ENCODE measurements around the gene LBH. TPM values are rescaled to one million over a fixed set of nuclear protein-coding genes. Genes with fewer than 3 reads are reported as not detected.

LBH gene
- total and polyA plus RNA-seq, 2 experiments from 2014 or later: 54.1 to 75.9 TPM

DNA sequence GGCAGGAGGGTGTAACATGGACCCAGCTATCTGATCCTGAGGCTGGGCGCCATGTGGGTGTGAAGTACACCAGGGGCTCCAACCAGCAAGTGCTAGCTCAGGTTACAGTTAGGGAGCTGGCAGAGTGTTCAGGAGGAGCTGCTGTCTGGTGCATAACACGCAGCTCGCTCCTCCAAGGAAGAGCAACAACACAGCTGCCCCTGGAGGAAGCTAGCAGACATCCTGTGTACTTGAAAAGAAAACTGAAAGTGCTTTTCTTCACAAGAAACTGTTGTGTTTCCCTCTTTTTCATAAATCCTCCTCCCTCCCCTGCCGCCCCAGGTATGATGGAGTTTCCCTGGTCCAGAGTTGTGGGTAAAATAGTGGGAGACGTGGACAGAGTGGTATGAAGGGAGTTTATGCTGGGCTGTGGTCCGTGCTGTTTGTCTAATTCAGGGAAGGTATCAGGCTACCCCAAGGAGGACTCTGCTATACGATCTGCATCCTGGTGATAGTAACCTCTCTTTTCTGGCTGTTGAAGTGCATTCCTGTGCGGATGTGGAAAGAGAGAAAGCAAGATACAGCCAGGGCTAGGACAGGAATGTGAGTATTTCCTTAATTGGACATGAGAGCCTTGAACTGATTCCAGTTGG is 6.1 kb upstream of the LBH start:
- peak; percentile 69 for DNase-seq (ENCODE audit: low spot score)
- Histone ChIP-seq H2AFZ (peak overlapping the region; percentile 3), H3K9me3 (ENCODE audit: low read depth) (no peaks in the 10 kb centered on the region), H3K4me3 (no peak overlapping the region), H3K27ac (peak overlapping the region; percentile 91), H3K4me1 (ENCODE audit: insufficient read depth) (peaks cover 6% of the 10 kb centered on the region), H4K20me1 (ENCODE audit: insufficient read depth, poor library complexity, severe bottlenecking) (no peaks in the 10 kb centered on the region), H3K4me2 (peak overlapping the region; percentile 68), H3K27me3 (no peaks in the 10 kb centered on the region), H3K9me2 (replicated peaks; ENCODE audit: insufficient read depth) (no peaks in the 10 kb centered on the region), H3K79me2 (no peaks in the 10 kb centered on the region), H3K36me3 (replicated peaks; ENCODE audit: insufficient read depth, low read depth) (no peaks in the 10 kb centered on the region)
- TF ChIP-seq CTCF (IDR thresholded peaks at IDR 0.05; ENCODE audit: poor library complexity) (peak; percentile 3), EZH2 (IDR thresholded peaks at IDR 0.05; ENCODE audit: borderline replicate concordance) (no peak)
- WGBS (ENCODE audit: low lambda C conversion rate, missing lambda C conversion rate): 51% methylated on average over 8 of the region's 8 CpGs

GRCh38 chr2:30226144-30227032 is 4.9 kb upstream of the LBH start:
- Histone ChIP-seq H3K9me3 (ENCODE audit: low read depth) (no peaks in the 10 kb centered on the region), H3K36me3 (replicated peaks; ENCODE audit: insufficient read depth, low read depth) (no peaks in the 10 kb centered on the region), H3K27ac (peak overlapping the region; percentile 91), H3K27me3 (no peaks in the 10 kb centered on the region), H3K4me1 (ENCODE audit: insufficient read depth) (peaks cover 6% of the 10 kb centered on the region), H3K4me3 (no peak overlapping the region), H3K79me2 (no peaks in the 10 kb centered on the region), H3K4me2 (peak overlapping the region; percentile 68), H3K9me2 (replicated peaks; ENCODE audit: insufficient read depth) (no peaks in the 10 kb centered on the region), H4K20me1 (ENCODE audit: insufficient read depth, poor library complexity, severe bottlenecking) (no peaks in the 10 kb centered on the region), H2AFZ (no peak overlapping the region)
- 78% methylated on average over 10 of the region's 10 CpGs for WGBS (ENCODE audit: low lambda C conversion rate, missing lambda C conversion rate)
- TF ChIP-seq CTCF (IDR thresholded peaks at IDR 0.05; ENCODE audit: poor library complexity) (no peak), EZH2phosphoT487 (IDR thresholded peaks at IDR 0.05; ENCODE audit: low read depth, severe bottlenecking, unreplicated experiment) (no peak), EZH2 (IDR thresholded peaks at IDR 0.05; ENCODE audit: borderline replicate concordance) (no peak)
- DNase-seq (ENCODE audit: low spot score): no peak

DNA sequence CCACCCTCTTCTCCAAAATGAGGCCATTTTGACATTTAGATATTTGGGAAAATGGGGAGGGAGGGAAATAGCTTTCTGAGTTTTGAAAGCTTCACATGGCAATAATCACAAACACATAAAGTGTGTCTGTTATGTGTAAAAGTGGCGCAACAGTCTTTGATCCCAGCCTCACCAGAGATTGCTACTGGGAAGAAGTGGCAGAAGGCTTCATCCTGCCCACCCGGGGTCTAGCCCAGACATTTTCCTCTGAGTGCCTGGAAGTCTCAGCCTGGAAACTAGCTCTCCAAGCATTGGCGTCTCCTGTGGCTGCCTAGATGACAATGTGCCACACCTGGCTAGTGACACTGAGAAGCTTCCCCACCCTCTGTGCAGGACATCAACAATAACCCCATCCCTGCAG is 1.7 kb upstream of the LBH start:
- H3K9me2 ChIP-seq (replicated peaks; ENCODE audit: insufficient read depth): no peaks in the 10 kb centered on the region
- no peaks in the 10 kb centered on the region for H3K9me3 ChIP-seq (ENCODE audit: low read depth)
- H3K79me2 ChIP-seq: peaks cover 25% of the 10 kb centered on the region
- H3K27me3 ChIP-seq: peaks cover 9% of the 10 kb centered on the region
- no peak overlapping the region for H3K27ac ChIP-seq
- H3K4me1 ChIP-seq (ENCODE audit: insufficient read depth): peaks cover 24% of the 10 kb centered on the region
- WGBS (ENCODE audit: low lambda C conversion rate, missing lambda C conversion rate): 84% methylated on average over 3 of the region's 3 CpGs
- no peak for DNase-seq (ENCODE audit: low spot score)
- no peak overlapping the region for H2AFZ ChIP-seq
- TF ChIP-seq EZH2 (IDR thresholded peaks at IDR 0.05; ENCODE audit: borderline replicate concordance) (no peak), CTCF (IDR thresholded peaks at IDR 0.05; ENCODE audit: poor library complexity) (no peak), EZH2phosphoT487 (IDR thresholded peaks at IDR 0.05; ENCODE audit: low read depth, severe bottlenecking, unreplicated experiment) (no peak)
- H4K20me1 ChIP-seq (ENCODE audit: insufficient read depth, poor library complexity, severe bottlenecking): peaks cover 18% of the 10 kb centered on the region
- H3K4me2 ChIP-seq: no peak overlapping the region
- no peak overlapping the region for H3K4me3 ChIP-seq
- no peaks in the 10 kb centered on the region for H3K36me3 ChIP-seq (replicated peaks; ENCODE audit: insufficient read depth, low read depth)
